Activated CD4-positive, alpha-beta T cell treated with anti-CD3 and anti-CD28 coated beads, Interleukin-10, Interleukin-2, amounts not matched to agents 100 ng/mL and 50 ng/mL, durations not matched to agents 16 hours and 8 hours (primary cell): ENCODE data around the gene MASTL.

ENCODE experiments used
- DNase-seq: peaks from one replicate; pipeline ENCODE4 v3.0.0-alpha.2; 2020

Gene MASTL

GRCh38 chr10:27225642-27226257 lies 70.6 kb downstream of the MASTL start:
- DNase-seq, result peak; percentile 34

GRCh38 chr10:27230022-27230421 lies 74.9 kb downstream of the MASTL start:
- DNase-seq, result no peak

- DNase-seq, result no peak
Observed at GRCh38 chr10:27235706-27236105, 80.6 kb downstream of the MASTL start.
